ENCODE results near the gene NOP14.
"Not testable (repeated sequence)": the region's sequence is repeated elsewhere in the genome, so short reads cannot be mapped to it uniquely, and the experiment has no call there.

NOP14 gene

DNA sequence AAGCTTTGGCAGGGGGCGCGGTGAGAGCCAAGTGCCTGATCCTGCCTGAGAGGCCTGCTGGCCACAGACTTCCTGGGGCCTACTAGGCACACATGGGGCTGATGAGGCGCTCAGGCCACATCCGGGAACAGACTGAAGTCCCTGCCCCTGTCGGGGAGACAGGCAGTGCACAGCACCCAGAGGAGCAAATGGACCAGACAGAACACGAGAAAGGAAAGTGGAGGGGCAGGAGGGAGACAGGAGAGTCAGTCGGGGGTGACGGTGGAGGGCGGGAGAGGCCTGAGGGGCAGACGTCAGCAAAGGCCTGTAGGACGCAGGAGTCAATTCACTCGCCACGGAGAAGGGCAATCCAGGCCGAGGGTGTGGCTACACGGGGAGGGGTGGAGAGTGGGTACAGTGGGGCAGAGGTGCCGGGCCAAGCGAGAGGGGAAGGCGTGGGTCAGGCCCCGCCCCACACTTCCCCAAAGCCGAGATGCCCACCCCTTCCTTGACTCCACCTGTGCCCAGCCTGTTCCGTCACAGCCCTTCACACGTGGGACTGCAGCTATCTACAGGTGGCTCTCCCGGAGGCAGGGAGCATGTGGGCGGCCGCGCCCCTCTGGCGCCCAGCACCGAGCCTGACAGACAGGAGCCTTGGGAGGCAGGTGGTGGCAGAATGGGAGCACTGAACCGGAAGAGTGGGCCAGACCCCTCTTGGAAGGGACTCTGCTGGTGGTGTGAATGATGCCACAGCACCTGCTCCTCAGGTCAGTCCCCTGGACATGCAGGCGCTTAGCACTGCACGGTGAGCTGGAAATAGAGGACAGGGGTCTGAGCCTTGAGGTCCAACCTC, 20.5 kb downstream of the NOP14 start:
- DNase-seq (ENCODE audit: low read depth, low spot score), result no peak

DNA sequence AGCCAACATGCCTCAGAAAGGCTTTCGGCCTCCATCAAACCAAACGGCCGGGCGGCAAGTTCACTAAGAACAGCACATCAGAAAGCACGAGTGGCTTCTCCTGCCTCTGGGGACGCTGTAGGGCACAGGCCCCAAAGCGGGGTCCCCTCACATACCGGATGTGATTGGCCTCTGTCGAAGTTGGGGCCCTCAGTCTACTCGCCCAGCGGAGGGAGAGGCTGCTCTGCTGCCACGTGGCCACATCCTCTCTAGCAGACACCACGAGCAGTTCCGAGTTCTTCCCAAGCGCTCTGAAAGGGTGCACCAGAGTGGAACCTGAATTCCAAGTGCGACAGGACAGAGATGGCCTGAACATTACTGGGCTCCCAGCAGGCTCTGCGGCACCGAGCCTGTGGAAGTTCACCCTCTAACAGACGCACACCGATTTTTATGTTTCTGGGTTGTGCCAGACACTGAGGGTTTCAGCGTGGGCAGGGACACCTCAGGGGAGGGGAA, 21.1 kb downstream of the NOP14 start:
- DNase-seq (ENCODE audit: low read depth, low spot score), result no peak

DNA sequence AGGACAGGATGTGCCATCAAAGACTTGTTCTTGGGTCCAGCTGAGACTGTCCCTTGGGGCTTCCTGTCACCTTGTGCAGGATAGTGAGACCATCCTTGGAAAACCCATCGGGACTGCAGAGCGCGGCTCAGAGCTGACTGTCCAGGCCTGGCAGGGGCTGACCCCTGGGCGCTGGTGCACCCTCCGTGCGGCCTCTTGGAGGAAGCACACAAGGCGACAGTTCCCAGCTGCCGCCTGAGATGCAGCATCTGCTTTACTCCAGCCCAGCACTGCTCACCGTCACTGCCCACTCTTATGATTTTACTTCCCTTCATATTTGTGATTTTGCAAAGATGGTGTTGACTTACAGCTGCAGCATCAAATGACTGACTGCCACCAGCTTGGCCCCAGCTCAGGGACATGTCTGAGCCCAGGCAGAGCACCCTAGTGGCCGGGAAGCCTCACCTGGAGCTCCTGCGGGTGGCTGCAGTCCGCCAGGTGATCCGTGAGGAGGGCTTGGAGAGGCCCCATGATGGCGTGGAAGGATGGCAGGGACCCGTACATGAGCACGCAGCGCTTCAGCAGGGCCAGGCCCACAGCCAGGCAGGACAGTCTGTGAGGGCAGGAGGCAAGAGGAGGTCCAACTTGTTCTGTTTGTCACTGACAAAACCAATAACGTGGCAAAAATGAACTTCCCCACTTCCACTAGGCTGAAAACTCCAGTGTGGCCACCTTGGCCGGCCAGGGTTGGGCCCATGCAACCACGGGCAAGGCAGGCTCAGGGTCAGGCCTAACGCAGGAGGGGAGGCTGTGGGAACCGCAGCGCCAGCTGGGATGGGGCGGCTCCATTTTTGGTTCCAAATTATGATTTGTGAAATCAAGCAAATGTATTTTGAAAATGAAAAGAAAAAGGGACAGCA, 21.8 kb downstream of the NOP14 start:
- DNase-seq (ENCODE audit: low read depth, low spot score), result no peak

DNA sequence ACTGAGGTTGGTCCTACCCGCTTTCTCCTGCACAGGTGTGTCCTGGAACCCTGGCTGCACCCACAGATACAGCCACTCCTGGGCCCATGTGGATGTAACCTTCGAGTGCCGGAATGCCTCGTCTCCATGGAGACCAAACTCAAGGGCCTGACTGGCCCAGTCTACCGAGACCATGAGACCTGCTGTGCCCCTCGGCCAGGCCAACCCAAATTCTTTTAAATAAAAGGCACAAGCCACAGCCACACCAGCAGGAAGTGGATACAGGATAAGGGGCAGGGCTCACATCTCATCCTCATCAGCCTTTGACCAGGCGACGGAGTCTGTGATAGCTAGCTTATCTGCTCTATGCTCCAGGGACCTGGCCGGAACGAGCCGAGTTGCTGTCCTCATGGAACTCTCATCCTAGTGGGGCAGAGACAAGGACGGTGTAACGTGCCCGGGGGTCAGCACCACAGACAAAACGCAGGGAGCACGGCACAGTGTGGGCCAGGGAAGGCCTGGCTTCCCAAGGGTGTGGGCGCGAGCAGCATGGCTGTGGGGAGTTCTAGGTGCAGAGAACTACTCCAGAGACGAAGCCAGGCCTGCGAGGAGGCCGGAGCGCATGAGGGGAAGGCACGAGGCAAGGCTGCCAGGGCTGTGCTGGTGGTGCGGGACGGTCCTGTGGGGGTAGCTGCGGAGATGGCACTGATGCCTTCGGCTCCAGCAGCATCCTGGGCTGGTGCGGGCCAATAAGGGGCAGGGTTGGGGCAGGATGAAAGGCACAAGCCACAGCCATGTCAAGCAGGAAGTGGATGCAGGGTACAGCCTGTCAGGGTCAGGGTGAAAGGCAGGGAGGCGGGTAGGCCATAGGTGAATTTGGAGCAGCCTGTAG, 22.7 kb downstream of the NOP14 start:
- DNase-seq (ENCODE audit: low read depth, low spot score), result no peak

DNA sequence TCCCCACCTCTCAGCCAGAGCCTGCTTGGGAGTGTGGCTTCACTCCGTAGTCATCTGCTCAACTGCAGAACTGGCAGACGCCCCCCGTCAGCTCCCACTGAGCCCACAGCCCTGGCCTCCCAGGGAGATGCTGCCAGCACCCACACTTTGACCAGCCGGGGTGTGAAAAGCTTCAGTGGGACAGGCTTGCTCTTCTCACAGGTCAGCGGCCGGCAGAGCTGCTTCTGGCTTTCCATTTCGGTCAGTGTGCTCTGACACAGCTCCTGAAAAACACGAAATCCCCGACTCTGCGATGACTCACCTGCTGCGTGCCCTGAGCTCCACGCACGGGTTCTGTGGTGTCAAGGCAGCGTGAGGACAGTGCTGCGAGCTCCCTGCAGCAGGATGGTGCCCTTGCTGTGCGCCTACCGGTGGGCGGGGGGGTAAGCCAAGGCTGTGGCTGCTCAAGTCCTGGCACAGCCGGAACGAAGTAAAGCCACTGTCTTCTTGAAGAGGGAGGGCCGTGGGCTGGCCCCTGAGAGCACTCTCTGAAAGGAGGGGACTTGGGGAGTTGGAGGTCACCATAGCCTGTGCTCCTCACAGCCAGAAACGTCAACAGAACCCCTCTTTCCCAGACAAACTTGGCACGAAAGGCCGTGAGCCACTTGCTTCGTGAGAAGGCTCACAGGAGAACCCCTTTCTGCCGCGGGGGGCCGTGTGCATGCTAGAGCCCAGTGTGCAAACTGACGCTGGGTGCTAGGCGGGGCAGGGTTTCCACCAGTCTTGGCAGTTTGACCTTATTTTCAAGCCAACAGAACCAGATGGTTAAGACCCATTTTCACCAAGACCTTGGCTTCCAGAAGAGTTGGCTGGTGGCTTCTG, 23.6 kb downstream of the NOP14 start:
- DNase-seq (ENCODE audit: low read depth, low spot score), result no peak

DNA sequence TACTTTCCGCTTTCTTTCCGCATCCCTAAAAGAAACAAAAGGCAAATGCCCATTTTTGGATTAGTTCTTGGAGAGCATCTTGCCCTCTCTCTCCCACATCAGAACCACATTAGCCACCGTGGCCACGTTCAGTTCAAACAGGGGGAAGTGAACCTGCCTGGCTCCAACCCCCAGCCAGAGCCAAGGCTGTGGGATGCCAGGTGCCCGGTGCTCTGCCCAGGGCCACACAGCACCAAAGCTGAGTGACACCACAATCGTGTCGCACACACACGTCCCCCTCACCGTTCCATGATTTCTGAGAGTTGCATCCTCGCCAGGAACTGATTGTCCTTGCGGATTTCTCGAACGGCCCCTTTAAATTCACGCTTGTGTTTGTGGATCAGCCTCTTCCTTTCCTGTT, 24.3 kb downstream of the NOP14 start:
- no peak for DNase-seq (ENCODE audit: low read depth, low spot score)

DNA sequence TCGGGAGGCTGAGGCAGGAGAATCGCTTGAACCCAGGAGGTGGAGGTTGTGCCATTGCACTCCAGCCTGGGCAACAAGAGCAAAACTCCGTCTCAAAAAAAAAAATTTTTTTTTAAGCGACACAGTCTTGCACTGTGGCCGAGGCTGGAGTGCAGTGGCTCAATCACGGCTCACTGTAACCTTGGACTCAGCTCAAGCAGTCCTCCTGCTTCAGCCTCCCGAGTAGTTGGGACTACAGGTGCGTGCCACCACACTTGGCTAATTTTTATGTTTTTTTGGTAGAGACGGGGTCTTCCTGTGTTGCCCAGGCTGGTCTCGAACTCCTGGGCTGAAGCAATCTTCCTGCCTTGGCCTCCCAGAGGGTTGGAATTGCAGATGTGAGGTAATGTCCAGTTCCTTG, 24.8 kb downstream of the NOP14 start:
- DNase-seq (ENCODE audit: low read depth, low spot score), result not testable (repeated sequence)

DNA sequence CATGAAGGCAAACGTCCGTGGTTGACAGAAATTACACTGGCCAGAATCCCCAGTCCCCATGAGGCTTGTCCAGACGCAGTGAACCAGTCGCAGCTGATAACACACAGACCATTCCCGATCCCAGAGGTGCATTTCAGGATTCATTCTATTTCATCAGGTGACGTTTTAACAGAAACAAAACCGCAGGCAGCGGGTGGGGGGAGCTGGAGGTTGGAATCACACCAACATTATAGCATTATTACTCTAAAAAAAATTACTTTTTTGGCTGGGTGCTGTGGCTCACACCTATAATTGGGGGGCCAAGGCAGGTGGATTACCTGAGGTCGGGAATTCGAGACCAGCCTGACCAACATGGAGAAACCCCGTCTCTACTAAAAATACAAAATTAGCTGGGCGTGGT, 25.2 kb downstream of the NOP14 start:
- no peak for DNase-seq (ENCODE audit: low read depth, low spot score)

DNA sequence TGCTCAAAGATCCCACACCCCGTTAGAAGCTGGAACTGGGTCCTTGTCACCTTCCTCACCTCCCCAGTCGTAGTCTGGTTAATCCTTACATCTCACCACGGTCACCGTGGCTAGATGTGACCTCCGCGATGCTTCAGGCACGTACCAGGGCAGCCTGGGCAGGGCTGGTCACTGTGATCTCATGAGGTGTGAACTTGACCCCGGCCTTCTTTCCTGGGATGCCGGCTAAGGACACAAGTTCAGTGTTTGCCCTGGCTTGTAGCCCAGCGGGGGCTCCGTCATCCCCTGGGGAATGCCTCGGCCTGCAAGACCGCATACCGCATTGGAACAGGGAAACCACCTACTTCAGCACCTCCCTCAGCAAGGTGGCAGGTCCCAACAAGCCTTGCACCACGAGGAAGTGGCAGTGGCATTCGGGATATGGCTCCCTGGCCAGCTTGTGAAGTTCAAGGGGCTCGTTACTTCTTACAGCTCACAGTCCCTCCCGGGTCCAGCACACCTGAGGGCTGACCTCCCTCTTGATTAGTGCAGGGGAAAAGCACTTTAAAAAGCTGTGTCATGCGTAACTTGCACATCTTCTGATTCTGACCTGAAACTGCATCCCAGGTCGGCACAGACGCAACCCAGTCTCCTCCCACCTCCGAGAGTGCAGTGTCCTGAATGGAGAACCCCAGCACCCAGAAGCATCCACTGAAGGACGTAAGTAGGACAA, 25.9 kb downstream of the NOP14 start:
- DNase-seq (ENCODE audit: low read depth, low spot score), result no peak

DNA sequence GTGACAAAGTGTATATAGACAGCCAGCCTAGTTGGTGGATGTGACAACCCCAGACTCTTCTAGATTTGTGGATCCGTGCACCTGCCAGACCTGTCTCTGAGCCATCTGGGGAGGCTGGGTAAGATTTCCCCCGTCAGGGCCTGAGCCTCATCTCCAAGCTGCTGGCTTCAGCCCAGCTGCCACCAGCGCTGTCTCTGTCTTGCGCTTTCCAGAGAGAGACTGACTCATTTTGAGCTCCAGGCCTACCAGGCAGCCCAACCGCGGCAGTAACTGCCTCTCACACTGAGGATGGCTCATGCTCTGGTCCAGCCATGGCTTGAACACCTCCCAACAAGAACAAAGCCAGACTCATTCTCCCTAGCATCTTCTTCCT, 26.4 kb downstream of the NOP14 start:
- DNase-seq (ENCODE audit: low read depth, low spot score), result no peak

DNA sequence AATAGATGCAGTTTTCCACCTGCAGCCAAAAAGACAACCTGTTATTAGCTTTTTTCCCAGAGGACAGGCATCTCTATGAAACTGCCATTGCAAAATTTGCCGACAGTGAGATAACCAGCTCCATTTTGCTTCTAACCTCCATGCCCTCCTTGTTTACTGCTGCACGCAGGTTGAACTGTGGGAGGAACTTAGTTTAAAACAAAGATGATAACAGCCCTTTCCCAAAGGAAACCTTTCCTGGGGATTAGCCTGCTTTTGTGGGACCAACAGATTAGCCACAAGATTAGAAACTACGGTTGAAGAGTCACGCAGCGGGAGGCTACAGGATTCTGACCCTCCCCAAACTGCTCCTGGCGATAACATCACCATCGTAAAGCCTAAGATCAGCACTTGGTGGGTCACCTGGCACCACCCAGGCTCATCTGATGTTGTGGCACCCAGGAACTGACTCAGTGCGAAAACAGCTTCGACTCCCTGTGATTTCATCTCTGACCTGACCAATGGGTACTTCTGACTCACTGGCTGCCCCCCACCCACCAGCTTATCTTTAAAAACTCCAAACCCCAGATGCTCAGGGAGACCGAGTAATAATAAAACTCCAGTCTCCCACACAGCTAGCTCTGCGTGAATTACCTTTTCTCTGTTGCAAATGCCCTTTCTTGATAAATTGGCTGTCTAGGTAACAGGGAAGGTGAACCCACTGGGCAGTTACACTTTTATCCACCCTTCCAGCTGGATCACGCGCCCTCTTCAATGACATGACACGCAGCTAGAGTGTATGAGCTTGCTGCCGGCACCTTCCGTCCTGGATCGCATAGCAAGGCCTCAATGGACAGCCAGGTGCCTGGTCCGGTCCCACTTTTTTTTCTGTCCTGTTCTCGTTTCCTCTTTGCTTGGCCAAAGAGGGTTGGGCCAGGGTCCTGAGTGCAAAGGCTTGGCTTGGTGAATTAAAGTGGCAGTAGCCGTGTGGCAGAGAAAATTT, 27.2 kb downstream of the NOP14 start:
- DNase-seq (ENCODE audit: low read depth, low spot score), result no peak

DNA sequence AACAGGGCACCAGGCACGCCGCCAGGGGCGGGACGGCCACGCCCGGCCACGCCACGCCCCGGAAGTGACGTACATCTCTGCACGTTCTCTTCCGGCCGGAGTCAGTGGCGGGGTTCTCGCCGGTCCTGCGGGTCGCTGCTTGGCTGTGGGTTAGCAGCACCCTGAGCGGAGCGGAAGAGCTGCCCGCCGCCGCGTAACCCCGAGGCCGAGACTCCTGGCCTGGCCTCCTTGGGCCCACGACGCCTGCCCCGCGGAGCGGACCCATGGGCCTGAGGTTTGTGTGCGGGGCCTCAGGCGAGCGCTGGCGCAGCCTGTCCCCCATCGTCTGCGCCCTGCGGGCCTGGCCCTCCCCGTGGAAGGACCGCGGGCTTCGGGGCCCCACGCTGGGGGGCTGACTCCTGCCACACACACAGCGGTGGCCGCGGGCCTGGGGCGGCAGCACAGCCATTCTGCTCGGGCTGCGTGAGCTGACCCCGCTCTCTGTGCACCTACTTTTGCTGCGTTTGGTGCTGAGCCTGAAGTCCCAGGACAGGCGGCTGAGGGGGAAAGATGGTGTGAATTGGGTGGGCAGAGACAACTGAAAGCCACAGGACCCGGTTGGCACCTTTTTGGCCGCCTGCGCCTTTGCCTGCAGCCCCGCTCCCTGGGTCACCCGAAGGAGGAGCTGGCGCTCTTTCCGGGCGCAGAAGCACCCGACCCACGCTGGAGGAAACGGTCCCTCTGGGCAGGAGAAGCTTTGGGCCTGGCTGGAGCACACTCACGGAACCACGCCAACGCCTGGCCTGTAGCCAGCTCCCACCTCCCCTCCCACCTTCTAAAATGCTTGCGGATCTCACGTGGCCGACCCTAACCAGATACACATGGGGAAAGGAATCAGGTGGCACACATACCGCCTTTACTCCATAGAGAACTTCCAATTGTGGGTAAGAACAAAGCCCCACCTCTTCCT, 28.1 kb downstream of the NOP14 start:
- peak; percentile 67 for DNase-seq (ENCODE audit: low read depth, low spot score)

DNA sequence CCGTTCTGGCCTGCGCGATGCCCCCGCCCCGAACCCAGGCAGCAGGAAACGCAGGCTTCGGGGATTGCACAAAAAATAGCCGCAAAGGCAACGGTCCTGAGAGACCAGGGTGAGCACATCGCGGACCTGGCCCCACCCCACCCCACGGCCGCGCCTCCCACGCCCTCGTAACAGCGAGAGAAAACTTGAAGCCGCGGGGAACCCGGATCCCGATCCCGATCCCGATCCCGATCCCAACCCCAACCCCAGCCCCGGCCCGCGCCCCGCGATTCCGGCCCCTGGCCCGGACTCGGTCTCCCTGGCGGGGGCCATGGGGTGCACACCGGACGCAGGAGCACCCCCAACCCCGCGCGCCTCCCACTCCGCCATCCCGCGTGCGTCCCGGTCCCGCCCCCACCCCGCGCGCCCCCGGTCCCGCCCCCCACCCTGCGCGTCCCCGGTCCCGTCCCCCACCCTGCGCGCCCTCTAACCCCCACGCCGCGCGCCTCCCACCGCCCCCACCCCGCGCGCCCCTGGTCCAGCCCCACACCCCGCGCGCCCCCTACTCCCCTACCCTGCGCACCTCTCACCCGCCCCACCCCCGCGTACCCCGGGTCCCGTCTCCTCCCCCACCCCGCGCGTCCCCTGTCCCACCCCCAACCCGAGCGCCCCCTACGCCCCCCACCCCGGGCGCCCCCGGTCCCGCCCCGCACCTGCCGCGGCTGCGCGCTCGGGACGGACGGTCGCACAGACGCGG, 29.0 kb downstream of the NOP14 start:
- no peak for DNase-seq (ENCODE audit: low read depth, low spot score)

DNA sequence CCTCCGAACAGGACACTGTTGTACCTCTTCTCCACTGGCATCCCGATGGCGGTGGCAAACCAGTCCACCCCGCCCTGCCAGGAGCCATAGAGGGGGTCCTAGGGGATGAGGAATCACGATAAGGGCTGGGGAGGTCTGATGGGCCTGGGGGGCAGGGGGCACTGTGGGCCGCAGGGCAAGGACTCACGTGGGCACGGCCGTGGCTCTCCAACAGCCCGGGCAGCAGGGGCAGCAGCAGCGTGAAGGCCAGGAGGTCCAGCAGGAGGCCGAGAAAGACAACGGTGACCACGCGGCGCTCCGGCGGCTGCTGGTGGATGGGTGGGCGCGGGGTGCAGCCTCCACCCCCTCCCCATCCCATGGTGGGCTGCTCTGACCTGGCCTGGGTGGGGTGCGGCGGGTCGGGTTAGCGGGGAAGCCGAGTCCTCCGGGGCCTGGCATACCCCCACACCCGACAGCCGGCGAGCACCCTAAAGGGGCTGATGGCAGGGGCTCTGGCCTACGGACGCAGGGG, 29.6 kb downstream of the NOP14 start:
- DNase-seq (ENCODE audit: low read depth, low spot score), result no peak

DNA sequence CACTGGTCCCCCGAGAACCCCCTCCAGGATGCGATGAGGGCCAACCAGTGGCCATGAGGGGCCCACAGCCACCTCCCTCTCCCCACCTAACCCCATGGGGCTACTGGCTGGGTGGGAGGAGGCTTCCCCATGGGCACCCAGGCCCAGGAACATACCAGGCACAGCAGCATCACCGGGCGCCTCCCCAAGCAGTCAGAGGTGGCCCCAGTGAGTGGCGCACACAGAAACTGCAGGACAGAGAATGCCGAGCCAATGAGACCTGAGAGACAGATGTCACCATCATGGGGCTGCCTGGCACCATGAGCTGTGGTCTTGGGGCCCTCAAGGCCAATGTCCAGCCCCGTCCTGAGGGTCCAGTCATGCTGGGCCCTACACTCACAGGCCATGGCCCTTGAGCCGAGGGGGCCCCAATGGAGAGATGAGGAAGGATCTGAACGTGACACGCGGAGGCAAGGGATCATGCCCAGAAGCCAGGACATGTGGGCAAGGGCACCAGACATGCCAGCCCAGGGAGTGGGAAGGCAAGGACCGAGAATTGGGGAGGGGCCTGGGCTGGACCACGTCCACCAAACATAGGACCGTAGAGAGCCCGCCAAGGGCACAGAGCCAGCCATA, 30.1 kb downstream of the NOP14 start:
- no peak for DNase-seq (ENCODE audit: low read depth, low spot score)

DNA sequence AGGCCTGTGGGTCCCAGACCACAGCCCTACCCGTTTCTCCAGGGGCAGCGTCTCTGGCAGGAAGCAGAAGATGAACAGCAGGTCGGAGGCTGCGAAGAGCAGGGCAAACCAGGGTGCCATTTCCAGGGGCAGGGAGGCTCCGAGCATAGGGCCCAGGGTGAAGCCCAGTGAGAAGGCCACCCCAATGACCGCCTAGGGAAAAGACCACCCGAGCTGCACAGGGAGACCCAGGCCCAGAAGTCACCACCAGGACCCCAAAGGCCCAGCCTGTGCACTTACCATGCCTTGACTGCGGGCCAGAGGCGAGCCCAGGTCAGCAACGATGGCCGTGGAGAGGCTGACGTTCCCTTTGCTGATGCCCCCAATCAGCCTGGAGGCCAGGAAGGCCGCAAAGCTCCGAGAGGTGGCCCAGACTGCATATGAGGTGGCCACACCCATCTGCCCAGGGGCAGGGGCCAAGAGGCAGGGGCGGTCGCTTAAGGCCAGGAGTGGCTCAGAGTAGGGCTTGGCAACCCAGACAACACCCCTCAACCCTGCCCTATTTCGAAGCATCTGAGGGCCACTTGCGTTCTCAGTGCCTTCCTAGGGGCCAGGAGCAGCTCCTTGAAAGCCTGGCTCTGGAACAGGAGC, 30.8 kb downstream of the NOP14 start:
- DNase-seq (ENCODE audit: low read depth, low spot score), result no peak
